ENCODE data around the gene GLDC. TPM values are rescaled to one million over a fixed set of nuclear protein-coding genes. Genes with fewer than 3 reads are reported as not detected.

Gene GLDC
- total and polyA plus RNA-seq, 10 of the 15 experiments (the other 5 are each of a cell fraction or from before 2014, with no cell fraction given) = 33.1 to 165 (median 114) TPM

DNA sequence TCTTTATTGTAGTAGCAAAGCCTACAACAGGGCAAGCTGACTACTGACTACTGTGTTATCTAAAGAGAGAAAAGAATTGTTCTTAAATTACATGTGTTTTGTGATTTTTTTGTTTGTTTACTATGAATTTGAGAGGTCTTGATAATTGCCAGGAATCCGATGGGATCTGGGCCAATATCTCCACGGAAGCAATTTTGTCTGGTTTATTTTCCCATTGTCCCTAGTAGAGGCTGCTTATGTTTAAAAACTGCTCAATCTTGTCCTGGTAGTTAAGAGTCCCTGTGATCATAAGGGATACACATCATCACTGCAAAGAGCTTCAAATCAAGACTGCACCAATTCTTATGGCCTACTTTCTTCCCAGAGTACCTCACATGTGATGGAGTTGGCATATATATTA is 94.4 kb downstream of the GLDC start (continued):
- no peak for TF ChIP-seq ATF2 (IDR thresholded peaks at IDR 0.05; ENCODE audit: low read length)
- TF ChIP-seq TCF7 (IDR thresholded peaks at IDR 0.05; ENCODE audit: borderline replicate concordance) = no peak
- TF ChIP-seq ESRRA (IDR thresholded peaks at IDR 0.05; ENCODE audit: low read length) = no peak

DNA sequence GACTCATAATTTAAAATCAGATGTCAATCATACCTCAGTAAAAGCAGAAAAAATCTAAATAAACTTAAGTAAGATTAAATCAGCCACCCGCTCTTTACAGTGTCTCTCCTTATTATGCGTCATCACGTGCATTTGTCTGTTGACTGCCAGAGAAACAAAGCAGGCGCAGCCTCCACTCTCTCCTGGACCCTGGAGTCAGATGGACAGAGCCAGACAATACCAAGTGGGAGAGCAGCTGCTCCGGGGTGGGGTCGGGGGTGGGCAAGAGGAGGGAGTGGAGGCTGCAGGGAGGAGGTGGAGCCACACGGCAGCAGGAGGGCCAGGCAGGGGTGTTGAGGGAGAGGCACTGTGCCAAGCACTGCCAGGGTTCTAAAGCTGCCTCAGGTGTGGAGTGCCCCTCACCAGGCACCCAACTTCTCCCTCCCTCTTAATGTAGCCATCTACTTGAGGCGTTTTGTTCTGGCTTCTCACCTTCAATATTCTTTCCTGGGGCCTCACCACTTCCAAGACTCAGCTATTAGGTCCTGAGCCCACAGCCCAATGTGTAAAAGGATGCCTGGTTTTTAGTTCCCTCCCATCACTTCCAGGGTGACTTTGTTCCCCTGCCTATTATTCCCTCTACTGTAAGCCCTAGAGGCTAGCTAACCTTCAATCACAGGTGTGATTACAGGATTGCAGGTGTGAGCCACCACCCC is 96.3 kb downstream of the GLDC start:
- RAD21 ChIA-PET (ENCODE audit: unreplicated experiment) = no interaction called here
- Histone ChIP-seq H3K36me3 (ENCODE audit: control insufficient read depth in 2 of 2, insufficient read depth in 2 of 2, low read length in 1 of 2) (peaks cover 7 to 20% of the 10 kb centered on the region in 2 experiments), H3K27me3 (replicated peaks in 1 of 2; ENCODE audit: control insufficient read depth in 2 of 2, insufficient read depth in 2 of 2, low read length in 1 of 2) (no peaks in the 10 kb centered on the region), H2AFZ (ENCODE audit: control insufficient read depth, low read depth, low read length) (no peak overlapping the region), H3K79me2 (ENCODE audit: control insufficient read depth, insufficient read depth, low read length) (no peaks in the 10 kb centered on the region), H4K20me1 (ENCODE audit: control insufficient read depth, insufficient read depth) (no peaks in the 10 kb centered on the region), H3K9me3 (replicated peaks; ENCODE audit: control insufficient read depth, insufficient read depth, low read length) (no peaks in the 10 kb centered on the region), H3K4me2 (ENCODE audit: control insufficient read depth, insufficient read depth) (no peak overlapping the region), H3K4me1 (ENCODE audit: control insufficient read depth, insufficient read depth, low read length) (no peaks in the 10 kb centered on the region), H3K9ac (ENCODE audit: control insufficient read depth, insufficient read depth, low read length) (no peak overlapping the region), H3K27ac (ENCODE audit: control insufficient read depth, insufficient read depth) (no peak overlapping the region), H3K4me3 (no peak overlapping the region)
- 95% methylated on average over 5 of the region's 8 CpGs for WGBS (ENCODE audit: insufficient coverage, insufficient replicate concordance, low lambda C conversion rate, missing lambda C conversion rate)
- TF ChIP-seq KAT2A (conservative IDR thresholded peaks at IDR 0.05; ENCODE audit: control insufficient read depth, low read depth, low read length) (no peak), ZNF24 (IDR thresholded peaks at IDR 0.05) (no peak), GATAD2B (conservative IDR thresholded peaks at IDR 0.05; ENCODE audit: low read depth) (no peak), TAF1 (IDR thresholded peaks at IDR 0.05; ENCODE audit: borderline replicate concordance, low read depth, low read length) (no peak), EED (IDR thresholded peaks at IDR 0.05; ENCODE audit: low read depth) (no peak), BACH1 (IDR thresholded peaks at IDR 0.05; ENCODE audit: borderline replicate concordance) (no peak), TCF7 (IDR thresholded peaks at IDR 0.05; ENCODE audit: borderline replicate concordance) (no peak), NBN (IDR thresholded peaks at IDR 0.05) (no peak), SMARCA5 (IDR thresholded peaks at IDR 0.05) (no peak), ETV6 (conservative IDR thresholded peaks at IDR 0.05 in 1 of 2, IDR thresholded peaks at IDR 0.05 in 1 of 2; ENCODE audit: borderline replicate concordance in 1 of 2, low read depth in 1 of 2) (no peak), POLR2AphosphoS2 (IDR thresholded peaks at IDR 0.05; ENCODE audit: low read depth, low read length) (no peak)
- TF ChIP-seq, protein P1, sequence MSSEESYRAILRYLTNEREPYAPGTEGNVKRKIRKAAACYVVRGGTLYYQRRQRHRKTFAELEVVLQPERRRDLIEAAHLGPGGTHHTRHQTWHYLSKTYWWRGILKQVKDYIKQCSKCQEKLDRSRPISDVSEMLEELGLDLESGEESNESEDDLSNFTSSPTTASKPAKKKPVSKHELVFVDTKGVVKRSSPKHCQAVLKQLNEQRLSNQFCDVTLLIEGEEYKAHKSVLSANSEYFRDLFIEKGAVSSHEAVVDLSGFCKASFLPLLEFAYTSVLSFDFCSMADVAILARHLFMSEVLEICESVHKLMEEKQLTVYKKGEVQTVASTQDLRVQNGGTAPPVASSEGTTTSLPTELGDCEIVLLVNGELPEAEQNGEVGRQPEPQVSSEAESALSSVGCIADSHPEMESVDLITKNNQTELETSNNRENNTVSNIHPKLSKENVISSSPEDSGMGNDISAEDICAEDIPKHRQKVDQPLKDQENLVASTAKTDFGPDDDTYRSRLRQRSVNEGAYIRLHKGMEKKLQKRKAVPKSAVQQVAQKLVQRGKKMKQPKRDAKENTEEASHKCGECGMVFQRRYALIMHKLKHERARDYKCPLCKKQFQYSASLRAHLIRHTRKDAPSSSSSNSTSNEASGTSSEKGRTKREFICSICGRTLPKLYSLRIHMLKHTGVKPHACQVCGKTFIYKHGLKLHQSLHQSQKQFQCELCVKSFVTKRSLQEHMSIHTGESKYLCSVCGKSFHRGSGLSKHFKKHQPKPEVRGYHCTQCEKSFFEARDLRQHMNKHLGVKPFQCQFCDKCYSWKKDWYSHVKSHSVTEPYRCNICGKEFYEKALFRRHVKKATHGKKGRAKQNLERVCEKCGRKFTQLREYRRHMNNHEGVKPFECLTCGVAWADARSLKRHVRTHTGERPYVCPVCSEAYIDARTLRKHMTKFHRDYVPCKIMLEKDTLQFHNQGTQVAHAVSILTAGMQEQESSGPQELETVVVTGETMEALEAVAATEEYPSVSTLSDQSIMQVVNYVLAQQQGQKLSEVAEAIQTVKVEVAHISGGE (CRISPR knock-in tag; IDR thresholded peaks at IDR 0.05) = no peak
- ATAC-seq (no peak), DNase-seq (ENCODE audit: low read depth, low spot score) (no peak), FAIRE-seq (no peak)
- in situ Hi-C loops (cut with MboI) = no loop called here
- POLR2A ChIA-PET = no interaction called here
- CTCF ChIA-PET = interaction anchor here (0.8 to 1.1 kb wide), 2 partner anchors 19 to 196 kb away, joined by 3 read pairs; no protein-coding TSS in a partner anchor
- BruUV-seq (replicated peaks) = no TSS peak
- SMC1A ChIA-PET (ENCODE audit: uncharacterized antibody, unreplicated experiment) = no interaction called here
- intact Hi-C loops (cut with micrococcal nuclease; ENCODE audit: unreplicated experiment) = no loop called here

All from GM12878 (cell line).